DOHH2 (cell line): Measurements from ENCODE around the gene SMCHD1.

ENCODE experiments used
- H3F3A ChIP-seq: fragments of 200-600 bp; sonication (generic), shearing (Covaris generic); 2 replicates; pipeline ENCODE4 v1.6.0; 2016; ENCODE audit warnings: antibody characterized with exemption, mild to moderate bottlenecking; ENCODE audit not compliant: control insufficient read depth, insufficient read depth
- H3K27ac ChIP-seq: fragments of 200-600 bp; sonication (generic); 2 replicates; pipeline ENCODE4 v1.5.1; 2014; ENCODE audit warnings: low read depth, mild to moderate bottlenecking, low read length, moderate library complexity
- H3K27me3 ChIP-seq: fragments of 200-600 bp; sonication (generic); 2 replicates; pipeline ENCODE4 v1.6.1; 2014; ENCODE audit warnings: mild to moderate bottlenecking, low read length, mixed read lengths; ENCODE audit not compliant: control insufficient read depth
- H3K36me3 ChIP-seq: fragments of 200-600 bp; sonication (generic); 2 replicates; pipeline ENCODE4 v1.6.1; 2014; ENCODE audit warnings: mild to moderate bottlenecking, low read length, moderate library complexity, mixed read lengths; ENCODE audit not compliant: control insufficient read depth
- H3K4me1 ChIP-seq: fragments of 200-600 bp; sonication (generic); 2 replicates; pipeline ENCODE4 v1.6.1; 2014; ENCODE audit warnings: mild to moderate bottlenecking, low read length, mixed read lengths; ENCODE audit not compliant: control insufficient read depth
- H3K4me2 ChIP-seq: fragments of 200-600 bp; sonication (generic); 2 replicates; pipeline ENCODE4 v1.6.0; 2014; ENCODE audit warnings: mild to moderate bottlenecking, low read length, moderate library complexity
- H3K4me3 ChIP-seq: fragments of 200-600 bp; sonication (generic); 2 replicates; pipeline ENCODE4 v1.5.1; 2014; ENCODE audit warnings: mild to moderate bottlenecking, low read length, mixed read lengths
- H3K79me2 ChIP-seq: fragments of 200-600 bp; sonication (generic); 2 replicates; pipeline ENCODE4 v1.6.1; 2014; ENCODE audit warnings: mild to moderate bottlenecking, low read length, mixed read lengths; ENCODE audit not compliant: control insufficient read depth
- H3K9me2 ChIP-seq: fragments of 200-600 bp; sonication (generic); replicated peaks from 2 replicates; pipeline ENCODE4 v1.6.1; 2014; ENCODE audit warnings: mild to moderate bottlenecking, low read length, mixed read lengths; ENCODE audit not compliant: control insufficient read depth
- H3K9me3 ChIP-seq: fragments of 200-600 bp; sonication (generic); 2 replicates; pipeline ENCODE4 v1.6.1; 2014; ENCODE audit warnings: antibody characterized with exemption, low read length, mixed read lengths; ENCODE audit not compliant: control insufficient read depth, insufficient read depth
- H4K20me1 ChIP-seq: fragments of 200-600 bp; sonication (generic); 2 replicates; pipeline ENCODE4 v1.6.0; 2014; ENCODE audit warnings: low read depth, mild to moderate bottlenecking, antibody characterized with exemption, low read length, moderate library complexity; ENCODE audit not compliant: control insufficient read depth, insufficient read depth
- EZH2phosphoT487 ChIP-seq: fragments of 200-600 bp; sonication (generic); IDR thresholded peaks from 2 replicates; pipeline ENCODE4 v1.6.1; 2017; ENCODE audit warnings: borderline replicate concordance, mild to moderate bottlenecking, antibody characterized with exemption, low read length, moderate library complexity, mixed read lengths
- TF ChIP-seq, protein P1 (sequence below): fragments of 200-600 bp; sonication (generic); IDR thresholded peaks from one replicate; pipeline ENCODE4 v1.5.1; 2014; ENCODE audit warnings: antibody characterized with exemption, mild to moderate bottlenecking, low read depth, low read length; ENCODE audit not compliant: poor library complexity, severe bottlenecking

SMCHD1 gene

DNA sequence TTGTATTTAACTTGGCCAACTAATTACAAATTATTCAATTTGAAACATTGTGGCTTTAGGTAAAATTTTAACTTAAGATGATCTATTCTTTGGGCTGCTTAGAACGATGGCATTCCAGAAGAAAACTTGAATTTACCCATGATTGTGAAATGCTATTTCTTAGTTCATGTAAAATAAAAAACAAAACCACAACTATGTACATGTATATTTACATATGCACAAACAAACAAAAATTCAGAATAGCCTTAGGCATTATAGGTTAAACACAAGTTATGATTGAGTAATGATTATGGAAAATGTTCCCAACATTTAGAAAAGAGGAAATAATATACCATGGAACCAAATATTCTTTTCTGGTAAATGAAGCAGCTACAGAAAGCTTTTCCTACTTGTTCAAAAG, 3.5 kb upstream of the SMCHD1 start:
- H3K4me3 ChIP-seq, result no peak overlapping the region
- H4K20me1 ChIP-seq, result peaks cover 4% of the 10 kb centered on the region
- H3K9me2 ChIP-seq, result no peaks in the 10 kb centered on the region
- H3F3A ChIP-seq, result peaks cover 2% of the 10 kb centered on the region; the same call in 1 of the 2 replicates
- peaks cover 14% of the 10 kb centered on the region for H3K79me2 ChIP-seq
- peaks cover 13% of the 10 kb centered on the region for H3K36me3 ChIP-seq
- peaks cover 18% of the 10 kb centered on the region for H3K4me1 ChIP-seq
- no peak for TF ChIP-seq EZH2phosphoT487
- TF ChIP-seq, protein P1, sequence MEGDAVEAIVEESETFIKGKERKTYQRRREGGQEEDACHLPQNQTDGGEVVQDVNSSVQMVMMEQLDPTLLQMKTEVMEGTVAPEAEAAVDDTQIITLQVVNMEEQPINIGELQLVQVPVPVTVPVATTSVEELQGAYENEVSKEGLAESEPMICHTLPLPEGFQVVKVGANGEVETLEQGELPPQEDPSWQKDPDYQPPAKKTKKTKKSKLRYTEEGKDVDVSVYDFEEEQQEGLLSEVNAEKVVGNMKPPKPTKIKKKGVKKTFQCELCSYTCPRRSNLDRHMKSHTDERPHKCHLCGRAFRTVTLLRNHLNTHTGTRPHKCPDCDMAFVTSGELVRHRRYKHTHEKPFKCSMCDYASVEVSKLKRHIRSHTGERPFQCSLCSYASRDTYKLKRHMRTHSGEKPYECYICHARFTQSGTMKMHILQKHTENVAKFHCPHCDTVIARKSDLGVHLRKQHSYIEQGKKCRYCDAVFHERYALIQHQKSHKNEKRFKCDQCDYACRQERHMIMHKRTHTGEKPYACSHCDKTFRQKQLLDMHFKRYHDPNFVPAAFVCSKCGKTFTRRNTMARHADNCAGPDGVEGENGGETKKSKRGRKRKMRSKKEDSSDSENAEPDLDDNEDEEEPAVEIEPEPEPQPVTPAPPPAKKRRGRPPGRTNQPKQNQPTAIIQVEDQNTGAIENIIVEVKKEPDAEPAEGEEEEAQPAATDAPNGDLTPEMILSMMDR, result no peak
- H3K9me3 ChIP-seq, result no peaks in the 10 kb centered on the region
- H3K4me2 ChIP-seq, result no peak overlapping the region
- H3K27ac ChIP-seq, result no peak overlapping the region
- no peaks in the 10 kb centered on the region for H3K27me3 ChIP-seq

DNA sequence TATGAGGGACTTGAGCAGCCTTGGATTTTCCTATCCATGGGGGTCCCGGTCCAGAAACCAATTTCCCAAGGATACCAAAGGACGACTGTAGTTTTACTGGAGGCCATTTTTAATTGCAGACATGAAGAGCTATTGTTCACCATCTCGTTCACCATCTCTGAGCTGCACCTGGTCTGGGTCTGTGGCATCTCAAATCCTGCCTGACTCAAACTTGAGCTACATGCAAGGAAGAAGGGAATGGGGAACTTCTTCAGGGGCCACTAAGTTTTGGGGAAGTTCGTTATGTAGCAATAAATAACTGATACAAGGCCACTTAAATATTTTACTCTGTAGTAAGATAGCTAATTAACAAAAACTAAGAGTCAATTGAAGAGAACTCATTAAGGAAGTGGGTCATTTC, 2.1 kb upstream of the SMCHD1 start:
- H3K4me2 ChIP-seq, result peak overlapping the region; percentile 82
- no peaks in the 10 kb centered on the region for H3K9me2 ChIP-seq
- H3K27me3 ChIP-seq, result no peaks in the 10 kb centered on the region
- H3K4me3 ChIP-seq, result peak overlapping the region; percentile 99
- H3F3A ChIP-seq, result peaks cover 2% of the 10 kb centered on the region; the same call in 1 of the 2 replicates
- H3K36me3 ChIP-seq, result peaks cover 25% of the 10 kb centered on the region
- H3K4me1 ChIP-seq, result peaks cover 26% of the 10 kb centered on the region
- peaks cover 18% of the 10 kb centered on the region for H4K20me1 ChIP-seq
- no peak overlapping the region for H3K27ac ChIP-seq
- H3K79me2 ChIP-seq, result peaks cover 28% of the 10 kb centered on the region
- H3K9me3 ChIP-seq, result no peaks in the 10 kb centered on the region
- TF ChIP-seq EZH2phosphoT487, result no peak
- TF ChIP-seq, protein P1, result no peak

DNA sequence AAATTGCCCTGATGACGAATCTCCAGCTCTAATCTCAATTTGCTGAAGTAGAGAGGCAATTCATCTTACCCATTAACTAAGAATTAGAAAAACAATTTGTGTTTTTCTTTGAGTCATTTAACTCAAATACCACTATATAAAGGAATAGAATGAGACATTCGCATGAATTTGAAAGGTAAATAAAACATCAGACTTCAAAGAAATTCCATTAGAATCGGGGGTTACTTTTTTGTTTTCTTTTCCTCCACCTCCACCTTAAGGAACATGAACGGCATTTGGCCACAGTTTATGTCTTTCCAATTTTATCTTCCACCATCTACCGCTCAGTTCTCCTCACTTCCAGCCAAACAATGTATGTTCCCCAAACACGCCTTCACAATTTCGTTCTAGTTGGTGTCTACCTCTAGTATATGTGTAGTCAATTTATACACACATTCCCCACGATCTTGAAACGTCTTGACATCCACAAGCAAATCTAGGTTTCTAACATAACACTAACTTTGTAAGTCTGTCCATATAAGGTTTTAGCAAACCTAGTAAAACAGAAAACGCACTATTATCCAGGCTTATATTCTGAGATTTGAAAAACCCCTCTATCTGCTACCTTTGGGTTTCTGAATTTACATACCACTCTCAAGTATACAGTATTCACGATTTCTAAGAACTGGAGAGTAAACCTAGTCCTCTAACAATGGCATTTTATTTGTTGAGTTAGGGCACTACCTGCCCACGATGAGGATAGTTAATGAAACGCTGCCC, 1.2 kb upstream of the SMCHD1 start:
- H3K4me2 ChIP-seq, result peak overlapping the region; percentile 82
- no peaks in the 10 kb centered on the region for H3K9me3 ChIP-seq
- peak overlapping the region; percentile 99 for H3K4me3 ChIP-seq
- H3K36me3 ChIP-seq, result peaks cover 31% of the 10 kb centered on the region
- no peaks in the 10 kb centered on the region for H3K27me3 ChIP-seq
- peaks cover 2% of the 10 kb centered on the region; the same call in 1 of the 2 replicates for H3F3A ChIP-seq
- H3K4me1 ChIP-seq, result peaks cover 32% of the 10 kb centered on the region
- H3K27ac ChIP-seq, result 0 out of 2 replicates have a peak overlapping the region, but pooled peaks have one; percentile 83
- peaks cover 19% of the 10 kb centered on the region for H4K20me1 ChIP-seq
- no peak for TF ChIP-seq EZH2phosphoT487
- TF ChIP-seq, protein P1, result no peak
- no peaks in the 10 kb centered on the region for H3K9me2 ChIP-seq
- H3K79me2 ChIP-seq, result peaks cover 37% of the 10 kb centered on the region
